PC-9 (cell line): ENCODE results near the gene TMEM238.

Experiments used
- EZH2 ChIP-seq: fragments of 200-600 bp; sonication (generic); IDR thresholded peaks from 2 replicates; pipeline ENCODE4 v1.8.0; 2017; ENCODE audit warnings: antibody characterized with exemption, low read depth
- TF ChIP-seq, protein P1 (sequence below): fragments of 200-600 bp; sonication (generic); conservative IDR thresholded peaks from 2 replicates; pipeline ENCODE4 v1.6.1; 2017; ENCODE audit warnings: mixed run types, antibody characterized with exemption, mild to moderate bottlenecking, moderate library complexity

DNA sequence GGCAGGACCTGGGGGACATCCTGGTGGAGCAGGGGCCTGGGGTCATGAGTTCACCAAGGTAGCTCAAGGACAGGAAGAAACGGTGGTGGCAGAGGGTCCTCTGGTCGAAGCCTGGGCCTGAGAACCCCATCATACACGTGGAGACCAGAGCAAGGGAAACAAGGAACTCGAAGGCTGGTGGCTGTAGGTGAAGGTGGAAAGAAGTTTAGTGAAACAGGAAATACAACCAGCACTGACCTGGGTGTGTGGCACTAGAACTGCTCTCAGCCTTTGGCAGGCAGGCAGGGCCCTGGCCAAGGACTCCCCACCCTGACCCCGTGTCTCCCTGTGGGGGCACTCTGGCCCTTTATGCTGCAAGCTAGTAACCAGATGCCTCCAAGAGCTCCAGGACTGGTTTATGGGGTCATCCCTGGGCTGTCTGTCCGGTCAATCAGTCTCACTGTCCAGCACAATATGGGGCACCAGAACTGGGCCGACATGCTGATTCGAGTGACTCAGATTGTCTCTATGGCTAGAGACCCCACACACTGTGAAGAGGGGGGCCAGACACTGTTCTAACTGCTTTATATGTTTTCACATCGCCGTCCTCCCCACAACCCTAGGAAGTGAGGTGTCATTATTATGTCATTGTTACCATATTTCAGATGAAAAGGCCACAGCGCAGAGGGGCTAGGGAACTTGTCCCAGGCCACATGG lies 33.3 kb downstream of the TMEM238 start:
- TF ChIP-seq, protein P1, sequence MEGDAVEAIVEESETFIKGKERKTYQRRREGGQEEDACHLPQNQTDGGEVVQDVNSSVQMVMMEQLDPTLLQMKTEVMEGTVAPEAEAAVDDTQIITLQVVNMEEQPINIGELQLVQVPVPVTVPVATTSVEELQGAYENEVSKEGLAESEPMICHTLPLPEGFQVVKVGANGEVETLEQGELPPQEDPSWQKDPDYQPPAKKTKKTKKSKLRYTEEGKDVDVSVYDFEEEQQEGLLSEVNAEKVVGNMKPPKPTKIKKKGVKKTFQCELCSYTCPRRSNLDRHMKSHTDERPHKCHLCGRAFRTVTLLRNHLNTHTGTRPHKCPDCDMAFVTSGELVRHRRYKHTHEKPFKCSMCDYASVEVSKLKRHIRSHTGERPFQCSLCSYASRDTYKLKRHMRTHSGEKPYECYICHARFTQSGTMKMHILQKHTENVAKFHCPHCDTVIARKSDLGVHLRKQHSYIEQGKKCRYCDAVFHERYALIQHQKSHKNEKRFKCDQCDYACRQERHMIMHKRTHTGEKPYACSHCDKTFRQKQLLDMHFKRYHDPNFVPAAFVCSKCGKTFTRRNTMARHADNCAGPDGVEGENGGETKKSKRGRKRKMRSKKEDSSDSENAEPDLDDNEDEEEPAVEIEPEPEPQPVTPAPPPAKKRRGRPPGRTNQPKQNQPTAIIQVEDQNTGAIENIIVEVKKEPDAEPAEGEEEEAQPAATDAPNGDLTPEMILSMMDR = no peak
- TF ChIP-seq EZH2 = no peak
